Measurements from ENCODE around the gene ADAMTS18. TPM values are rescaled to one million over a fixed set of nuclear protein-coding genes. Genes with fewer than 3 reads are reported as not detected.

ADAMTS18 gene
- total RNA-seq, 2 experiments from 2014 or later = not detected

DNA sequence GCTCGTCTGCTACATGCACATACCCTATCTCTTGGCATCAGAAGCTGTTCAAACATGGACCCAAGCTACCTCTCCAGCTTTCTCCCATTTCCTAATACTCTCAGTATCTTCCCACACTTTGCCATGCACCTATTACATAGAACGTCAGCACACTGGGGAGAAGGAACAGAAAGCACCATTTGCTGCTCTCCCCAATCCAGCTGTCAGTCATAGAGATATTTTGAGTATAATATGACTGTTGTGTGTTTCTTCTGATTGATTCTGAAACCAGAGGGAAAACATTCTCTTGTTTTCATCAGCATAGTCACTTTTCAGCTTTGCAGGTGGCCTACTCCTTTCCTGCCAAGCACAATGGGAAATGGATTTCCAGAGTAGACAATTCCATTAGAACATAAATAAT lies 107.1 kb downstream of the ADAMTS18 start:
- H3K9me3 ChIP-seq (ENCODE audit: low read length) = no peaks in the 10 kb centered on the region
- no peak overlapping the region for H3K4me3 ChIP-seq (ENCODE audit: low read depth, low read length, poor library complexity, severe bottlenecking)
- TF ChIP-seq EZH2phosphoT487 (IDR thresholded peaks at IDR 0.05; ENCODE audit: borderline replicate concordance, low read depth, low read length) = no peak
- TF ChIP-seq, protein P1, sequence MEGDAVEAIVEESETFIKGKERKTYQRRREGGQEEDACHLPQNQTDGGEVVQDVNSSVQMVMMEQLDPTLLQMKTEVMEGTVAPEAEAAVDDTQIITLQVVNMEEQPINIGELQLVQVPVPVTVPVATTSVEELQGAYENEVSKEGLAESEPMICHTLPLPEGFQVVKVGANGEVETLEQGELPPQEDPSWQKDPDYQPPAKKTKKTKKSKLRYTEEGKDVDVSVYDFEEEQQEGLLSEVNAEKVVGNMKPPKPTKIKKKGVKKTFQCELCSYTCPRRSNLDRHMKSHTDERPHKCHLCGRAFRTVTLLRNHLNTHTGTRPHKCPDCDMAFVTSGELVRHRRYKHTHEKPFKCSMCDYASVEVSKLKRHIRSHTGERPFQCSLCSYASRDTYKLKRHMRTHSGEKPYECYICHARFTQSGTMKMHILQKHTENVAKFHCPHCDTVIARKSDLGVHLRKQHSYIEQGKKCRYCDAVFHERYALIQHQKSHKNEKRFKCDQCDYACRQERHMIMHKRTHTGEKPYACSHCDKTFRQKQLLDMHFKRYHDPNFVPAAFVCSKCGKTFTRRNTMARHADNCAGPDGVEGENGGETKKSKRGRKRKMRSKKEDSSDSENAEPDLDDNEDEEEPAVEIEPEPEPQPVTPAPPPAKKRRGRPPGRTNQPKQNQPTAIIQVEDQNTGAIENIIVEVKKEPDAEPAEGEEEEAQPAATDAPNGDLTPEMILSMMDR (conservative IDR thresholded peaks at IDR 0.05; ENCODE audit: low read length) = no peak
- no peaks in the 10 kb centered on the region for H3K4me1 ChIP-seq (ENCODE audit: insufficient read depth, low read length, poor library complexity, severe bottlenecking)
- H4K20me1 ChIP-seq (ENCODE audit: insufficient read depth, low read length) = no peaks in the 10 kb centered on the region
- H3K79me2 ChIP-seq (ENCODE audit: insufficient read depth, low read depth, low read length) = no peaks in the 10 kb centered on the region
- no peak overlapping the region for H2AFZ ChIP-seq (ENCODE audit: low read length)
- H3K9me2 ChIP-seq (ENCODE audit: insufficient read depth, low read length) = no peaks in the 10 kb centered on the region
- H3K4me2 ChIP-seq (ENCODE audit: low read length) = no peak overlapping the region
- POLR2A ChIA-PET = no interaction called here
- CTCF ChIA-PET (ENCODE audit: unreplicated experiment) = no interaction called here
- no peak for DNase-seq (ENCODE audit: low spot score)
- no peaks in the 10 kb centered on the region for H3K36me3 ChIP-seq (ENCODE audit: insufficient read depth, low read length)
- intact Hi-C loops (cut with micrococcal nuclease; ENCODE audit: unreplicated experiment) = no loop called here
- no peak overlapping the region for H3K27ac ChIP-seq (ENCODE audit: low read depth, low read length, poor library complexity, severe bottlenecking)
- BruUV-seq (replicated peaks) = no TSS peak

DNA sequence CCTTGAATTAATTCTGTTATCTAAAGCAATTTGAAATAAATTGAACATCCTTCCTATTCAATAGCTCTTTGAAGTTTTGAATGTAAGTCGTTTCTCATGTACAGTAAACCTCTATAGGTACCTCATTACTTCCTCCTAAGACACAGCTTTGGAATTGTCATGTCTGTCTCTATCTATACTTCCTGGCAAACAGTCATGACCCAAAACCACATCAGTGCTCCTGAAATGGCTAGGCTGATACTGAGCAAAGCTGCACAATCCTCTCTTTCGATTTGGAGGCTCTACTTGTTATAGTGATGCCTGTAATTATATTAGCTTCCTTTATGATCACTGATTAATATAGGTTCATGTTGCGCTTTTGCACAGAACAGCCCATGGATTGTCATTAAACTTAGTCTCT lies 110.1 kb downstream of the ADAMTS18 start:
- intact Hi-C loops (cut with micrococcal nuclease; ENCODE audit: unreplicated experiment) = no loop called here
- no peak overlapping the region for H3K4me3 ChIP-seq (ENCODE audit: low read depth, low read length, poor library complexity, severe bottlenecking)
- no peaks in the 10 kb centered on the region for H3K9me3 ChIP-seq (ENCODE audit: low read length)
- DNase-seq (ENCODE audit: low spot score) = no peak
- no peak overlapping the region for H3K27ac ChIP-seq (ENCODE audit: low read depth, low read length, poor library complexity, severe bottlenecking)
- TF ChIP-seq, protein P1 (conservative IDR thresholded peaks at IDR 0.05; ENCODE audit: low read length) = no peak
- TF ChIP-seq EZH2phosphoT487 (IDR thresholded peaks at IDR 0.05; ENCODE audit: borderline replicate concordance, low read depth, low read length) = no peak
- ChIA-PET POLR2A (interaction anchor here (0.8 to 1.1 kb wide), 3 partner anchors 20 to 80 kb away, joined by 3 to 5 read pairs (median 3); no protein-coding TSS in a partner anchor), CTCF (ENCODE audit: unreplicated experiment) (no interaction called here)
- no peaks in the 10 kb centered on the region for H3K36me3 ChIP-seq (ENCODE audit: insufficient read depth, low read length)
- H4K20me1 ChIP-seq (ENCODE audit: insufficient read depth, low read length) = no peaks in the 10 kb centered on the region
- BruUV-seq (replicated peaks) = no TSS peak
- no peaks in the 10 kb centered on the region for H3K9me2 ChIP-seq (ENCODE audit: insufficient read depth, low read length)
- no peaks in the 10 kb centered on the region for H3K4me1 ChIP-seq (ENCODE audit: insufficient read depth, low read length, poor library complexity, severe bottlenecking)
- H3K4me2 ChIP-seq (ENCODE audit: low read length) = no peak overlapping the region
- no peak overlapping the region for H2AFZ ChIP-seq (ENCODE audit: low read length)
- H3K79me2 ChIP-seq (ENCODE audit: insufficient read depth, low read depth, low read length) = no peaks in the 10 kb centered on the region

DNA sequence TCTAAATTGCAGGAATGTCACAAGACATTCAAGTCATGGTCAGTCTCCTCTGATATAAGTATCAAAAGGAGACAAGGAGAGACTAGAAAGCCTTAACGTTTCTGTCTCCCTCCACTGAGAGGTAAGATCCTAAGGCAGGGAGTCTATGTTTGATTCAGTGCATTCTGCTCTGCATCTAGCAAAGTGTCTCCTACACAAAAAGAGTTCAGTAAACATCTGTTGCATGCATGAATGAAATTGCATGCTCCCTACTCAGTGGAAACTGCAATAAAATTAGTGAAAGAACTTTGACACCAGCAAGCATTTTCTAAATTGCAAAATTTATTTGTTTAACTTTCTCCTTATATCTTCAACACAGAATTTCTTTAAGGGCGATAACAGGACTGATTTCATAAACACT lies 111.1 kb downstream of the ADAMTS18 start:
- Histone ChIP-seq H3K4me3 (ENCODE audit: low read depth, low read length, poor library complexity, severe bottlenecking) (no peak overlapping the region), H3K79me2 (ENCODE audit: insufficient read depth, low read depth, low read length) (no peaks in the 10 kb centered on the region), H4K20me1 (ENCODE audit: insufficient read depth, low read length) (no peaks in the 10 kb centered on the region), H3K36me3 (ENCODE audit: insufficient read depth, low read length) (no peaks in the 10 kb centered on the region), H3K9me3 (ENCODE audit: low read length) (no peaks in the 10 kb centered on the region), H2AFZ (ENCODE audit: low read length) (no peak overlapping the region), H3K4me1 (ENCODE audit: insufficient read depth, low read length, poor library complexity, severe bottlenecking) (no peaks in the 10 kb centered on the region), H3K27ac (ENCODE audit: low read depth, low read length, poor library complexity, severe bottlenecking) (no peak overlapping the region), H3K9me2 (ENCODE audit: insufficient read depth, low read length) (no peaks in the 10 kb centered on the region), H3K4me2 (ENCODE audit: low read length) (no peak overlapping the region)
- ChIA-PET CTCF (ENCODE audit: unreplicated experiment) (no interaction called here), POLR2A (no interaction called here)
- TF ChIP-seq, protein P1 (conservative IDR thresholded peaks at IDR 0.05; ENCODE audit: low read length) = no peak
- no peak for TF ChIP-seq EZH2phosphoT487 (IDR thresholded peaks at IDR 0.05; ENCODE audit: borderline replicate concordance, low read depth, low read length)
- intact Hi-C loops (cut with micrococcal nuclease; ENCODE audit: unreplicated experiment) = no loop called here
- no peak for DNase-seq (ENCODE audit: low spot score)
- no TSS peak for BruUV-seq (replicated peaks)

Data from OCI-LY7 (cell line).